Keratinocyte (primary cell): ENCODE results near the gene FMN2.

Experiments used
- EZH2 ChIP-seq: IDR thresholded peaks from one replicate; pipeline ENCODE4 v1.6.1; 2012; ENCODE audit warnings: inconsistent platforms, mild to moderate bottlenecking, low read length, moderate library complexity
- TF ChIP-seq, protein P1 (sequence below), 3 experiments: IDR thresholded peaks in 1 of 3; conservative IDR thresholded peaks in 1 of 3; optimal IDR thresholded peaks in 1 of 3; 2 replicates in 2 of 3; 3 replicates in 1 of 3; pipeline versions ENCODE3 to v1.5.1; 2011; ENCODE audit warnings: low read length in 3 of 3, mild to moderate bottlenecking in 3 of 3, moderate library complexity in 2 of 3, control low read depth in 1 of 3, inconsistent platforms in 1 of 3; ENCODE audit not compliant: insufficient read depth in 2 of 3; ENCODE audit errors: extremely low read depth in 1 of 3

- no peak for TF ChIP-seq EZH2
- TF ChIP-seq, protein P1, sequence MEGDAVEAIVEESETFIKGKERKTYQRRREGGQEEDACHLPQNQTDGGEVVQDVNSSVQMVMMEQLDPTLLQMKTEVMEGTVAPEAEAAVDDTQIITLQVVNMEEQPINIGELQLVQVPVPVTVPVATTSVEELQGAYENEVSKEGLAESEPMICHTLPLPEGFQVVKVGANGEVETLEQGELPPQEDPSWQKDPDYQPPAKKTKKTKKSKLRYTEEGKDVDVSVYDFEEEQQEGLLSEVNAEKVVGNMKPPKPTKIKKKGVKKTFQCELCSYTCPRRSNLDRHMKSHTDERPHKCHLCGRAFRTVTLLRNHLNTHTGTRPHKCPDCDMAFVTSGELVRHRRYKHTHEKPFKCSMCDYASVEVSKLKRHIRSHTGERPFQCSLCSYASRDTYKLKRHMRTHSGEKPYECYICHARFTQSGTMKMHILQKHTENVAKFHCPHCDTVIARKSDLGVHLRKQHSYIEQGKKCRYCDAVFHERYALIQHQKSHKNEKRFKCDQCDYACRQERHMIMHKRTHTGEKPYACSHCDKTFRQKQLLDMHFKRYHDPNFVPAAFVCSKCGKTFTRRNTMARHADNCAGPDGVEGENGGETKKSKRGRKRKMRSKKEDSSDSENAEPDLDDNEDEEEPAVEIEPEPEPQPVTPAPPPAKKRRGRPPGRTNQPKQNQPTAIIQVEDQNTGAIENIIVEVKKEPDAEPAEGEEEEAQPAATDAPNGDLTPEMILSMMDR (optimal IDR thresholded peaks at IDR 0.05 in 1 of 3, IDR thresholded peaks at IDR 0.05 in 1 of 3, conservative IDR thresholded peaks at IDR 0.05 in 1 of 3; ENCODE audit: extremely low read depth in 1 of 3, insufficient read depth in 2 of 3, low read length in 3 of 3) = no peak
These were observed 115.5 kb downstream of the FMN2 start for GRCh38 chr1:240207073-240207709.
